GM20000 (cell line): ENCODE measurements around the gene PIAS1.

Source experiments
- DNase-seq: peaks from one replicate; pipeline ENCODE4 v3.0.0; 2012; ENCODE audit warnings: low spot score
- TF ChIP-seq, protein P1 (sequence below): IDR thresholded peaks from 2 replicates; pipeline ENCODE4 v1.5.1; 2012; ENCODE audit warnings: mild to moderate bottlenecking, control low read depth; ENCODE audit errors: extremely low read depth, missing control alignments

Gene PIAS1

DNA sequence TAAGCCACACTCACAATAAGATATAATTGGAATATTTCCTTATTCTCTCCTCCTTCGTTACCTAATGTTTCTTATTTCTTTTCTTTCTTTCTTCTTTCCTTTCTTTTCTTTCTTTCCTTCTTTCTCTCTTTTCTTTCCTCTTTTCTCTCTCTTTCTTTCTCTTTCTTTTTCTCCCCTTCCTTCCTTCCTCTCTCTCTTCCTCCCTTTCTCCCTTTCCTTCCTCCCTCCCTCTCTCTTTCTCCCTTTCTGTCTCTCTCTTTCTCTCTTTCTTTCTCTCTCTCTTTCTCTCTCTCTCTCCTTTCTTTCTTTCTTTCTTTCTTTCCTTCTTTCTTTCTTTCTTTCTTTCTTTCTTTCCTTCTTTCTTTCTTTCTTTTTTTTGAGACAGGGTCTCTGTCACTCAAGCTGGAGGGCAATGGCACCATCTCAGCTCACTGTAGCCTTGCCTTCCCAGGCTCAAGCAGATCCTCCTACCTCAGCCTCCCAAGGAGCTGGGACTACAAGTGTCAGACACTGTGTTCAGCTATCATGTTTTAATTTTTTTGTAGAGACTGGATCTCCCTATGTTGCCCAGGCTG lies 19.3 kb upstream of the PIAS1 start:
- no peak for DNase-seq

DNA sequence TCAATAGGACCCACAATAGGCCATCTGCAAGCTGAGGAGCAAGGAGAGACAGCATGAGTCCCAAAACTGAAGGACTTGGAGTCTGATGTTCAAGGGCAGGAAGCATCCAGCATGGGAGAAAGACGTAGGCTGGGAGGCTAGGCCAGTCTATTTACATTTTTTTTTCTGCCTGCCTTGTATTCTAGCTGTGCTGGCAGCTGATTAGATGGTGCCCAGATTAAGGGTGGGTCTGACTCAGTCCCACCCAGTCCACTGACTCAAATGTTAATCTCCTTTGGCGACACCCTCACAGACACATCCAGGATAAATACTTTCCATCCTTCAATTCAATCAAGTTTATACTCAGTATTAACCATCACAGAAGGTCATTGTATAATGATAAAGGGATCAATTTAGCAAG lies 15.9 kb upstream of the PIAS1 start:
- TF ChIP-seq, protein P1, sequence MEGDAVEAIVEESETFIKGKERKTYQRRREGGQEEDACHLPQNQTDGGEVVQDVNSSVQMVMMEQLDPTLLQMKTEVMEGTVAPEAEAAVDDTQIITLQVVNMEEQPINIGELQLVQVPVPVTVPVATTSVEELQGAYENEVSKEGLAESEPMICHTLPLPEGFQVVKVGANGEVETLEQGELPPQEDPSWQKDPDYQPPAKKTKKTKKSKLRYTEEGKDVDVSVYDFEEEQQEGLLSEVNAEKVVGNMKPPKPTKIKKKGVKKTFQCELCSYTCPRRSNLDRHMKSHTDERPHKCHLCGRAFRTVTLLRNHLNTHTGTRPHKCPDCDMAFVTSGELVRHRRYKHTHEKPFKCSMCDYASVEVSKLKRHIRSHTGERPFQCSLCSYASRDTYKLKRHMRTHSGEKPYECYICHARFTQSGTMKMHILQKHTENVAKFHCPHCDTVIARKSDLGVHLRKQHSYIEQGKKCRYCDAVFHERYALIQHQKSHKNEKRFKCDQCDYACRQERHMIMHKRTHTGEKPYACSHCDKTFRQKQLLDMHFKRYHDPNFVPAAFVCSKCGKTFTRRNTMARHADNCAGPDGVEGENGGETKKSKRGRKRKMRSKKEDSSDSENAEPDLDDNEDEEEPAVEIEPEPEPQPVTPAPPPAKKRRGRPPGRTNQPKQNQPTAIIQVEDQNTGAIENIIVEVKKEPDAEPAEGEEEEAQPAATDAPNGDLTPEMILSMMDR = no peak
- DNase-seq = no peak

More for the DNA sequence above, 19.3 kb upstream of the PIAS1 start:
- TF ChIP-seq, protein P1 = no peak

DNA sequence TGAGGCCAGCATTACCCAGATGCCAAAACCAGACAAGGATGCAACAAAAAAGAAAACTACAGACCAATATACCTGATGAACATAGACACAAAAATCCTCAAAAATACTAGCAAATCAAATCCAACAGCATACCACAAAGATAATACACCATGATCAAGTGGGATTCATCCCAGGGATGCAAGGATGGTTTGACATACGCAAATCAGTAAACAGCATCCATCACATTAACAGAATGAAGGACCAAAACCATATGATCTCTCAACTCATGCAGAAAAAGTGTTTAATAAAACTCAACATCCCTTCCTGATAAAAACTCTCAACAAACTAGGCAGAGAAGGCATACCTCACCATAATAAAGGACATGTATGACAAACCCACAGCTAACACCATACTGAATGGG lies 14.0 kb upstream of the PIAS1 start:
- no peak for DNase-seq
- TF ChIP-seq, protein P1 = no peak

DNA sequence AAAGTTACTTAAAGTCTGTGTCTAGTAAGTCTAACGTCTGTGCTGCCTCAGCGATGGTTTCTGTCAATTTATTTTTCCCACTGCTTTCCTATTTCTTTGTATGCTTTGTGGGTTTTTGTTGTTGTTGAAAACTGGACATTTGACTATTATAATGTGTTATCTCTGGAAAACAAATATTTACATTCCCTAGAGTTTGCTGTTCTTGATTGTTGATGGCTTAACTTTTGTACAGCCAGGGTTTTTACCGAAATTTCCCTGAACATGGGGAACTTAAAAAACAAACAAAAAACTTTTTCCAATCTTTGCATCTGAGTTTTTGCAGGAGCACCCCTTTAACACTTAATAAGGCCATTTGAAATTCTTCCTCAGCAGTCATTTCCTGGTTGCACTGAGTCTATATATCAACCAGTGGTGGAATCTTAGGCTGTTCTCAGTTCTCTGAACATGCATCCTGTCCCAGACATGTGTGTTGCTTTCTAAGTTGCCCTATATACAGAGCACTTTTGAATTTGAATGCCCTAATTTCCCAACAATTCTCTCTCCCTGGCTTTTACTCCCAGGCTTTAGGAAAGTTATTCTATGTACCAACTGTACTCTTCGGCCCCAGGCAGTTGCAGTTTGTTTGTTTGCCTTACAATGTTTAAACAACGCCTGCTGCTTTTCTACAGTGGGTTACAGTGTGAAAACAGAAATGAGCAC lies 11.8 kb upstream of the PIAS1 start:
- DNase-seq = no peak
- TF ChIP-seq, protein P1 = no peak

DNA sequence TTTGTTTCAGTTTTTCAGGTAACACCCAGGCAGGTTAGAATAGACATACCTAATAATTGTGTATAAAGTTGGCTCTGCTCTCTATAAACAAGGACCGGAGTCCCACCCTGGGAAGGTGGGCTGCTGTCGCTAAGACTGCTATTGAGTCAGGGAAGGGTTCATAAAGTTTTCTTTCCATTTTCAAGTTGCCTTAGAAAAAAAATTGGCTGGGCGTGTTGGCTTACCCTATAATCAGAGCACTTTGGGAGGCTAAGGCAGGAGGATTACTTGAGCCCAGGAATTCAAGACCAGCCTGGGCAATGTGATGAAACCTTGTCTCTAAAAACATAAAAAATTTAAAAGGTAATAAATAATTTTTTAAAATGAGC lies 11.3 kb upstream of the PIAS1 start:
- TF ChIP-seq, protein P1 = no peak
- no peak for DNase-seq

DNA sequence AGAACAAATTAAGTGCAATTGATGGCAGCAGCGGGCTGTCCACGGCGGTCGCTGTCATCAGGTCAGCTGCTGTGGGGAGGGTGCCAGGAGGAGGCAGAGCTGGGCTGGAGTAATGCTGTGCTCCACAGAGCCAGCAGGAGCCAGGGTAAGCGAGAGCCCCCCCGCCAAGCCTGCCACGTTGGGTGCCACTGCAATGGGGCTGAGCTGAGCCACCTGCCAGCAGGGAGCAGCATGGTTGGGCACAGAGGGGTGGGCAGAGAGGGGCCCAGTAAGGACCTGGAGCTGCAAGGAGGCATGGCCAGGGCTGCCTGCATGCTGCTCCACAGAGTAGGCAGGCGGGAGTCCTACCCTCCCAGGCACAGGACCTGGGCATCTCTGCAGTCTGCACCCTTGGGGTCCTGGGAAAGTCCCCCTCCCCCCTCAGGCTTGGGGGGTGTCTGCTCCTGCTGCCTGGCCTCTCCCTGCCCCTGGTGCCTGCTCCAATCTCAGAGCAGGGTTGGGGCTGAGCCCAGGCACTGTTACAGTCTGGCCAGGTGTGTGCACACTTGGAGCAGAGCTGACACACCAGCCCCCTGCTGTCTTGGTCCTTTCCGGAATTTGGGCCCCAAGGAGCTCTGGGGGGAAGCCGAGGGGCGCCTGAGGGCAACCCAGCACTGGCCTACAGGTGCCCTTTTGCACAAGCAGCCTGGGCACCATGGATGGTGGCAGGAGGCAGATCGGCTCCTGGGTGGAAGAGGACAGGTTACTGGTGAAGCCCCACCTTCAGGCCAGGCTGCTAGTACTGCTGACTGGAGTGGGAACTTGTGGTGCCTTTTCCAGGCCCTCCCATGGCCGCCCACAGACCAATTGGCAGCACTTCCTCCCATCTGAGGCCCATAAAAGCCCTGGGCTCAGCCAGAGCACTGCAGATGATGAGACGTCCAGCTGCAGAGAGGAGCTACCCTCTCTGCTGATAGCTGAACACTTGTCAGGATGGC lies 8.5 kb upstream of the PIAS1 start:
- TF ChIP-seq, protein P1 = no peak
- DNase-seq = no peak

DNA sequence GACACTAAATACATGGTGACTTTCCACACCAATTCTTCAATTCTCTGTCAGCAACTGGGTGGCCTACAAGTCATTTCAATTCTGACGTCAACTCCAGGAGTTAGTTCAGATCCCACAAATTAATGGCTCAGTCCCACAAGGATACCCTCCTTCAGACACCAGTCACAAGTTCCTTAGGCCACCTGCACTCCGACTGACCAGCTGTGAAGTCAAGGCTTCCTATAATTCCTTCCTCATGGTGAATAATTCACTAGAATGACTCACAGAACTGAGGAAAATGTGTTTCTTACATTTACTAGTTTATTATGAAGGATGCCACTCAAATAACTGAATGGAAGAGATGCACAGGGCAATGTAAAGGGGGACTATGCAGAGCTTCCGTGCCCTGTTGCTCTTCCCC lies 6.3 kb upstream of the PIAS1 start:
- DNase-seq = no peak
- TF ChIP-seq, protein P1 = no peak
